H9 (cell line): ENCODE results near the gene RFX1. TPM values are rescaled to one million over a fixed set of nuclear protein-coding genes. Genes with fewer than 3 reads are reported as not detected.
"Not testable (repeated sequence)": the region's sequence is repeated elsewhere in the genome, so short reads cannot be mapped to it uniquely, and the experiment has no call there.

Experiments used
- DNase-seq: peaks from one replicate; pipeline ENCODE4 v3.0.0-alpha.2; 2017
- H2AFZ ChIP-seq: one replicate; pipeline ENCODE4 v1.6.1; 2013; ENCODE audit warnings: mild to moderate bottlenecking, low read length, control low read depth, moderate library complexity
- H2AK5ac ChIP-seq: 2 replicates; pipeline ENCODE4 v1.6.1; 2013; ENCODE audit warnings: low read length, control low read depth, mixed read lengths; ENCODE audit not compliant: insufficient read length
- H2BK120ac ChIP-seq: one replicate; pipeline ENCODE4 v1.6.1; 2013; ENCODE audit warnings: low read depth, mild to moderate bottlenecking, low read length, control low read depth, inconsistent platforms; ENCODE audit not compliant: poor library complexity, severe bottlenecking
- H2BK12ac ChIP-seq: 2 replicates; pipeline ENCODE4 v1.6.1; 2013; ENCODE audit warnings: low read length, control low read depth, mixed read lengths, low read depth; ENCODE audit not compliant: insufficient read length
- H2BK15ac ChIP-seq: 2 replicates; pipeline ENCODE4 v1.6.1; 2013; ENCODE audit warnings: low read depth, low read length, control low read depth
- H2BK20ac ChIP-seq: one replicate; pipeline ENCODE4 v1.6.1; 2013; ENCODE audit warnings: low read depth, mild to moderate bottlenecking, low read length, control low read depth, inconsistent platforms; ENCODE audit not compliant: poor library complexity, severe bottlenecking
- H2BK5ac ChIP-seq: 2 replicates; pipeline ENCODE4 v1.6.1; 2013; ENCODE audit warnings: low read length, control low read depth, mixed read lengths; ENCODE audit not compliant: insufficient read length
- H3K14ac ChIP-seq: 2 replicates; pipeline ENCODE4 v1.6.1; 2013; ENCODE audit warnings: low read length, control low read depth; ENCODE audit not compliant: insufficient read depth
- H3K18ac ChIP-seq: 2 replicates; pipeline ENCODE4 v1.6.1; 2013; ENCODE audit warnings: low read depth, mild to moderate bottlenecking, mixed read lengths, low read length, control low read depth; ENCODE audit not compliant: insufficient read length
- H3K23ac ChIP-seq: 2 replicates; pipeline ENCODE4 v1.6.1; 2013; ENCODE audit warnings: low read length, control low read depth, mixed read lengths, low read depth; ENCODE audit not compliant: insufficient read length
- H3K23me2 ChIP-seq: 2 replicates; pipeline ENCODE4 v1.6.1; 2013; ENCODE audit warnings: low read depth, mild to moderate bottlenecking, mixed read lengths, low read length, control low read depth; ENCODE audit not compliant: insufficient read length, poor library complexity, severe bottlenecking
- H3K27ac ChIP-seq: 2 replicates; pipeline ENCODE4 v1.5.1; 2013; ENCODE audit warnings: low read length, control low read depth, mixed read lengths, low read depth; ENCODE audit not compliant: insufficient read length
- H3K27me3 ChIP-seq: 2 replicates; pipeline ENCODE4 v1.6.1; 2013; ENCODE audit warnings: low read length, control low read depth, inconsistent platforms; ENCODE audit not compliant: insufficient read depth
- H3K4ac ChIP-seq: 2 replicates; pipeline ENCODE4 v1.6.1; 2013; ENCODE audit warnings: low read depth, mild to moderate bottlenecking, control low read depth, inconsistent platforms, low read length, moderate library complexity
- H3K4me1 ChIP-seq: 2 replicates; pipeline ENCODE4 v1.6.1; 2013; ENCODE audit warnings: low read length, control low read depth, inconsistent platforms; ENCODE audit not compliant: insufficient read depth
- H3K4me2 ChIP-seq: 2 replicates; pipeline ENCODE4 v1.6.1; 2013; ENCODE audit warnings: low read length, control low read depth, mixed read lengths; ENCODE audit not compliant: insufficient read length, insufficient read depth
- H3K56ac ChIP-seq: 2 replicates; pipeline ENCODE4 v1.6.1; 2013; ENCODE audit warnings: low read depth, mild to moderate bottlenecking, mixed read lengths, low read length, control low read depth; ENCODE audit not compliant: insufficient read length
- H3K79me1 ChIP-seq: 2 replicates; pipeline ENCODE4 v1.6.1; 2013; ENCODE audit warnings: low read depth, mild to moderate bottlenecking, moderate library complexity, low read length, control low read depth, inconsistent platforms; ENCODE audit not compliant: insufficient read depth, poor library complexity, severe bottlenecking
- H3K79me2 ChIP-seq: 2 replicates; pipeline ENCODE4 v1.6.1; 2013; ENCODE audit warnings: low read length, control low read depth, inconsistent platforms; ENCODE audit not compliant: insufficient read depth
- H3K9ac ChIP-seq: 2 replicates; pipeline ENCODE4 v1.6.1; 2013; ENCODE audit warnings: low read length, control low read depth, mixed read lengths; ENCODE audit not compliant: insufficient read length; ENCODE audit errors: extremely low read depth
- H3K9me3 ChIP-seq: one replicate; pipeline ENCODE4 v1.6.1; 2013; ENCODE audit warnings: low read depth, low read length, inconsistent platforms; ENCODE audit not compliant: control insufficient read depth
- H3T11ph ChIP-seq: one replicate; pipeline ENCODE4 v1.6.1; 2013; ENCODE audit warnings: mild to moderate bottlenecking, low read length, control low read depth, inconsistent platforms
- H4K20me1 ChIP-seq: one replicate; pipeline ENCODE4 v1.6.1; 2013; ENCODE audit not compliant: control insufficient read depth, insufficient read length, insufficient read depth
- H4K5ac ChIP-seq: 2 replicates; pipeline ENCODE4 v1.6.1; 2013; ENCODE audit warnings: low read depth, mild to moderate bottlenecking, mixed read lengths, low read length, control low read depth; ENCODE audit not compliant: insufficient read length
- H4K8ac ChIP-seq: replicated peaks from 2 replicates; pipeline ENCODE4 v1.6.1; 2013; ENCODE audit warnings: low read length, control low read depth, mixed read lengths, low read depth; ENCODE audit not compliant: insufficient read length
- H4K91ac ChIP-seq: 2 replicates; pipeline ENCODE4 v1.6.1; 2013; ENCODE audit warnings: low read depth, mild to moderate bottlenecking, moderate library complexity, mixed read lengths, low read length, control low read depth; ENCODE audit not compliant: insufficient read length
- H3K27ac Mint-ChIP-seq, 3 experiments: 2 replicates in 2 of 3; 3 replicates in 1 of 3; pipeline ENCODE4 v1.8.0; 2020 to 2021; ENCODE audit warnings: mixed read lengths in 3 of 3, mild to moderate bottlenecking in 1 of 3, moderate library complexity in 1 of 3
- H3K27me3 Mint-ChIP-seq: 2 replicates; pipeline ENCODE4 v1.8.0; 2021; ENCODE audit warnings: low read depth, mild to moderate bottlenecking, moderate library complexity, mixed read lengths
- H3K36me3 Mint-ChIP-seq, 3 experiments: 2 replicates in 2 of 3; 3 replicates in 1 of 3; pipeline ENCODE4 v1.8.0; 2020 to 2021; ENCODE audit warnings: low read depth in 3 of 3, mixed read lengths in 3 of 3; ENCODE audit not compliant: insufficient read depth in 1 of 3
- H3K4me1 Mint-ChIP-seq, 2 experiments: 2 replicates each; pipeline ENCODE4 v1.8.0; 2020; ENCODE audit warnings: mixed read lengths in 2 of 2
- H3K4me3 Mint-ChIP-seq, 2 experiments: 2 replicates in 1 of 2; 3 replicates in 1 of 2; pipeline ENCODE4 v1.8.0; 2020 to 2021; ENCODE audit warnings: mild to moderate bottlenecking in 2 of 2, mixed read lengths in 2 of 2, moderate library complexity in 1 of 2
- H3K9me3 Mint-ChIP-seq, 2 experiments: 2 replicates in 1 of 2; 3 replicates in 1 of 2; pipeline ENCODE4 v1.8.0; 2020; ENCODE audit warnings: mild to moderate bottlenecking in 2 of 2, mixed read lengths in 2 of 2, moderate library complexity in 1 of 2
- WGBS: extraction: QIAGEN DNeasy Blood & Tissue Kit; methylation state at CpG from one replicate; pipeline ENCODE4 v1.1.7; 2013; ENCODE audit warnings: missing lambda C conversion rate, low lambda C conversion rate, mixed read lengths; ENCODE audit not compliant: insufficient read length; ENCODE audit errors: extremely low coverage; 5-methylcytosine and 5-hydroxymethylcytosine counted together
- total RNA-seq: library from RNA; stranded (reverse); gene quantifications from 2 replicates; pipeline ENCODE4 v1.2.1, GENCODE V29; 2021
- TF ChIP-seq, protein P1 (sequence below): fragments of 200-600 bp; sonication (generic); conservative IDR thresholded peaks from 3 replicates; pipeline ENCODE4 v1.8.0; 2021; ENCODE audit warnings: antibody characterized with exemption, mild to moderate bottlenecking

Gene RFX1
- total RNA-seq, 1 experiment from 2014 or later = 21.4 TPM

DNA sequence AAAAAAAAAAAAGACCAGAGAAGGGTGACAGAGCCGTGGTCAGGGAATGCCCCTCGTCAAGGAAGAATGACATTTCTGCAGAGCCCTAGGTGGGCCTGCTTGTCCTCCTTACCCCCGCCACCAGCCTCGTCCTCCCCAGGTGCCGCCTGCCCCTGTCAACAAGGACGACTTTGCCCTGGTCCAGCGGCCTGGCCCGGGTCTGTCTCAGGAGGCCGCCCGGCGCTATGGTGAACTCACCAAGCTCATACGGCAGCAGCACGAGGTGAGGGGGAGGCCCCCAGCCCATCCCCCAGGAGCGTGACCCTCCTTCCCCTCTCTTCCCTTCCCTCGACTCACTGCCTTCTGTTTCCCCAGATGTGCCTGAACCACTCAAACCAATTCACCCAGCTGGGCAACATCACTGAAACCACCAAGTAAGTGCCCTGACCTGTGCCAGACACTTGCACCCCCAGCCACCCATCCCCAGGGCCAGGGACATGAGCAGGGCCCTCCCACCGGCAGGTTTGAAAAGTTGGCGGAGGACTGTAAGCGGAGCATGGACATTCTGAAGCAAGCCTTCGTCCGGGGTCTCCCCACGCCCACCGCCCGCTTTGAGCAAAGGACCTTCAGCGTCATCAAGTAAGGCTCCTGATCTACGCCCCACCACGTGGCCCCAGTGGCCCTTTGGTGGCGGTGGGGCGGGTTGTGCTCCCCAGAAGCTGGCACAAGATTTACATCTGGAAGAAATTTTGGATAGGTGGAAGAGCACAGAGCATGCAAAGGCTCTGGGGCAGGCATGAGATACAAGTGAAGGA lies 82.7 kb downstream of the RFX1 start:
- Histone ChIP-seq H3K4ac (no peak overlapping the region), H2BK15ac (no peak overlapping the region), H4K20me1 (no peaks in the 10 kb centered on the region), H3K27ac (no peak overlapping the region), H3T11ph (no peak overlapping the region), H3K4me1 (no peaks in the 10 kb centered on the region), H4K8ac (no peak overlapping the region), H3K14ac (no peak overlapping the region), H2BK12ac (no peak overlapping the region), H2AK5ac (no peak overlapping the region), H4K91ac (no peak overlapping the region), H3K4me2 (no peak overlapping the region), H3K79me1 (no peaks in the 10 kb centered on the region), H2BK120ac (no peak overlapping the region), H3K56ac (no peak overlapping the region), H2AFZ (no peak overlapping the region), H3K9me3 (peaks cover 6% of the 10 kb centered on the region), H3K23ac (no peak overlapping the region), H2BK20ac (no peak overlapping the region), H3K79me2 (no peaks in the 10 kb centered on the region), H3K23me2 (no peaks in the 10 kb centered on the region), H4K5ac (no peak overlapping the region), H3K27me3 (no peaks in the 10 kb centered on the region), H2BK5ac (no peak overlapping the region), H3K9ac (no peak overlapping the region), H3K18ac (no peak overlapping the region)
- TF ChIP-seq, protein P1, sequence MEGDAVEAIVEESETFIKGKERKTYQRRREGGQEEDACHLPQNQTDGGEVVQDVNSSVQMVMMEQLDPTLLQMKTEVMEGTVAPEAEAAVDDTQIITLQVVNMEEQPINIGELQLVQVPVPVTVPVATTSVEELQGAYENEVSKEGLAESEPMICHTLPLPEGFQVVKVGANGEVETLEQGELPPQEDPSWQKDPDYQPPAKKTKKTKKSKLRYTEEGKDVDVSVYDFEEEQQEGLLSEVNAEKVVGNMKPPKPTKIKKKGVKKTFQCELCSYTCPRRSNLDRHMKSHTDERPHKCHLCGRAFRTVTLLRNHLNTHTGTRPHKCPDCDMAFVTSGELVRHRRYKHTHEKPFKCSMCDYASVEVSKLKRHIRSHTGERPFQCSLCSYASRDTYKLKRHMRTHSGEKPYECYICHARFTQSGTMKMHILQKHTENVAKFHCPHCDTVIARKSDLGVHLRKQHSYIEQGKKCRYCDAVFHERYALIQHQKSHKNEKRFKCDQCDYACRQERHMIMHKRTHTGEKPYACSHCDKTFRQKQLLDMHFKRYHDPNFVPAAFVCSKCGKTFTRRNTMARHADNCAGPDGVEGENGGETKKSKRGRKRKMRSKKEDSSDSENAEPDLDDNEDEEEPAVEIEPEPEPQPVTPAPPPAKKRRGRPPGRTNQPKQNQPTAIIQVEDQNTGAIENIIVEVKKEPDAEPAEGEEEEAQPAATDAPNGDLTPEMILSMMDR = no peak
- Mint-ChIP-seq H3K4me3 (no peak overlapping the region), H3K9me3 (peaks cover 8 to 12% of the 10 kb centered on the region in 2 experiments; a peak in 4 of 5 replicates), H3K27me3 (no peaks in the 10 kb centered on the region), H3K4me1 (no peaks in the 10 kb centered on the region), H3K36me3 (peaks cover 47 to 83% (median 78%) of the 10 kb centered on the region in 3 experiments), H3K27ac (peak overlapping the region in 2 of 3 experiments; percentile 8 to 91; a peak in 2 of 7 replicates)
- no peak for DNase-seq
- WGBS = no CpG with 5 or more reads among the region's 28 CpGs

- not testable (repeated sequence) for H4K5ac ChIP-seq
- peaks cover 44 to 82% (median 71%) of the 10 kb centered on the region in 3 experiments for H3K36me3 Mint-ChIP-seq
Observed at GRCh38 chr19:13922118-13922517, 84.0 kb downstream of the RFX1 start.

More at GRCh38 chr19:13922118-13922517, 84.0 kb downstream of the RFX1 start:
- H3T11ph ChIP-seq, H3K9me3 ChIP-seq, H3K18ac ChIP-seq, H3K27me3 Mint-ChIP-seq, H3K23me2 ChIP-seq, H2BK12ac ChIP-seq, H3K4me2 ChIP-seq, DNase-seq, H3K27ac ChIP-seq, H3K27ac Mint-ChIP-seq, H3K23ac ChIP-seq, H3K79me1 ChIP-seq, H3K4me3 Mint-ChIP-seq, H3K27me3 ChIP-seq, H2AK5ac ChIP-seq, H2BK15ac ChIP-seq, H2BK5ac ChIP-seq, H3K9ac ChIP-seq, H3K4ac ChIP-seq, H4K91ac ChIP-seq, H4K20me1 ChIP-seq, H3K14ac ChIP-seq, H3K4me1 ChIP-seq, H2BK120ac ChIP-seq, H4K8ac ChIP-seq, H3K79me2 ChIP-seq, H2BK20ac ChIP-seq, H3K56ac ChIP-seq, H2AFZ ChIP-seq, H3K4me1 Mint-ChIP-seq: not testable (repeated sequence)
- H3K9me3 Mint-ChIP-seq = peaks cover 8 to 12% of the 10 kb centered on the region in 2 experiments; a peak in 4 of 5 replicates
- no CpG with 5 or more reads among the region's 6 CpGs for WGBS
